ENCODE measurements around the gene RXFP2.
A peak's percentile ranks its signal among the peaks of the same experiment; 100 is the strongest.

The RXFP2 gene, protein sequence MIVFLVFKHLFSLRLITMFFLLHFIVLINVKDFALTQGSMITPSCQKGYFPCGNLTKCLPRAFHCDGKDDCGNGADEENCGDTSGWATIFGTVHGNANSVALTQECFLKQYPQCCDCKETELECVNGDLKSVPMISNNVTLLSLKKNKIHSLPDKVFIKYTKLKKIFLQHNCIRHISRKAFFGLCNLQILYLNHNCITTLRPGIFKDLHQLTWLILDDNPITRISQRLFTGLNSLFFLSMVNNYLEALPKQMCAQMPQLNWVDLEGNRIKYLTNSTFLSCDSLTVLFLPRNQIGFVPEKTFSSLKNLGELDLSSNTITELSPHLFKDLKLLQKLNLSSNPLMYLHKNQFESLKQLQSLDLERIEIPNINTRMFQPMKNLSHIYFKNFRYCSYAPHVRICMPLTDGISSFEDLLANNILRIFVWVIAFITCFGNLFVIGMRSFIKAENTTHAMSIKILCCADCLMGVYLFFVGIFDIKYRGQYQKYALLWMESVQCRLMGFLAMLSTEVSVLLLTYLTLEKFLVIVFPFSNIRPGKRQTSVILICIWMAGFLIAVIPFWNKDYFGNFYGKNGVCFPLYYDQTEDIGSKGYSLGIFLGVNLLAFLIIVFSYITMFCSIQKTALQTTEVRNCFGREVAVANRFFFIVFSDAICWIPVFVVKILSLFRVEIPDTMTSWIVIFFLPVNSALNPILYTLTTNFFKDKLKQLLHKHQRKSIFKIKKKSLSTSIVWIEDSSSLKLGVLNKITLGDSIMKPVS

DNA sequence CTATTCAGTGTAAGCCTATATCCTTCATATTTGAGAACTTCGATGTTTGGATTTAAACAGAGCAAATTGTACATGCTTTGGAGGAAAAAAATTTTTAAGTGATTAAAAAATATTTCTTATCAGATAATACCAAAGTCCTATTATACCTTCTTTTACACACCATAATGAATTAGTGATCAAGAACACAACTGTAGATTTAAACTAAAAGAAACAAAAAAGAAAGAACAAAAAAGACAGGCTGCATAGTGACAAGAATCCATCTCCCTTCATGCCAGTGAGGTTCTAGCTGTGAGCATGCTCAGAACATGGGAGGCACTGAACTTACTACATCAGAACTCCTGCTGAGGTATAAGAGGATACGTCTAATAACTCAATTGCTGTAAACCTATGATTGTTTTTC lies at the start of gene RXFP2:
Gene RXFP2, plus strand, starts transcription at position 301 of the 400 bp plus-strand sequence. Its CDS starts 87 bp downstream, at position 388.
- DNase-seq (ENCODE audit: low spot score), result no peak

GRCh38 chr13:31697290-31697689 lies 42.0 kb upstream of the RXFP2 start:
- no peak for DNase-seq (ENCODE audit: low spot score)

DNA sequence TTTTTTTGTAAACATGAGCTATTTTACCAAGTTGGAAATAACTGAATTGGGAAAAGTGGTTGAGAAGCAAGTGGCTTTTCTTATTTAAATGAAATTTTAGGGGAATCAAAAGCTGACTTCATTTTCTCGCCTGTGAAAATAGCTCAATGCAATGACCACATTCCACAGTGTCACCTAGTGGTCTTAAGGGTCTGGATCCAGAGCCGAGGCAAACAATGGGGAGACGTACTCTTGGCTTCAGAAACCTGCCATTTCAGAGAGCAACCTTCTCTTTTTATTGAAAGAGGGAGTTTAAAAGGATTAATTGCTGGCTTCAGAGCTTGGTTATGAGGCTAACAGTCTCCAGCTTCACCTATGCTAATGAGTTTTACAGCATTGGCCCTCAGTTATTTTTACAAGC lies 39.7 kb upstream of the RXFP2 start:
- no peak for DNase-seq (ENCODE audit: low spot score)

DNA sequence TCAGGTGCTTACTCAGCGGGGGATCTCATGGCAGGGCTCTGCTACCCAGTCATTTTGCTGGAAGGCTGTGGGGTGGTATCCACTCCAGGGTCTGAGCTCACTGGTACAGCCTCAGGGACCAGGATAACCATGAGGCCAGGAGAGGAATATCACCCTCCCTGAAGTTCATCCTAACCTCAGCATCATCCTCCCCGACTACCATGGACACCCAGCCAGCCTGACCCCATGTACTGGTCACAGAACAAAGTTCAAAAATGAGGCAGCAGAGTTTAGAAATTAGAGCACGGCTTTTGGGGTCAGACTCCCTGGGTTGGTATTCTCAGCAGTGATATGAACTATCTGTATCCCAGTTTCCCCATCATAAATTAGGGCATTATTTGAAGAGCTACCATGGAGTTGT lies 35.5 kb upstream of the RXFP2 start:
- DNase-seq (ENCODE audit: low spot score), result no peak

DNA sequence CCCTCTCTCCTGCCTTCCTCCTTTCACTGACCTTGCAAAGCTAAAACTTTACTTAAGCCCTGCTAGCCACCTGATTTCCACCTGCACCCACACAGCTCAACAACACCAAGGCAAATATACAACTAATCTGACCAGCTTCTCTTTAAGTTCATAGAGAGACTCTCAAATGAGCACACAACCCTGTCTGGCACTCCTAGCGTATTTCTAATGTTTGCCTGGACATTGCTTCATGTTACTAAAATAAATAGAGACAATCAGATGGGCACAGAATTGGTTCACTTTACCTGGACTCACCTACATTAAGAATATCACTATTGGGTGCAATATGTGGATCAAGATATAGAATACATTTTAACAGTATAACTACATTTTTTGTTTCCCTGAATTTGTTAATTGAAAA lies 33.2 kb upstream of the RXFP2 start:
- no peak for DNase-seq (ENCODE audit: low spot score)

- DNase-seq (ENCODE audit: low spot score), result no peak
Observed at GRCh38 chr13:31717583-31717982, 21.7 kb upstream of the RXFP2 start.

DNA sequence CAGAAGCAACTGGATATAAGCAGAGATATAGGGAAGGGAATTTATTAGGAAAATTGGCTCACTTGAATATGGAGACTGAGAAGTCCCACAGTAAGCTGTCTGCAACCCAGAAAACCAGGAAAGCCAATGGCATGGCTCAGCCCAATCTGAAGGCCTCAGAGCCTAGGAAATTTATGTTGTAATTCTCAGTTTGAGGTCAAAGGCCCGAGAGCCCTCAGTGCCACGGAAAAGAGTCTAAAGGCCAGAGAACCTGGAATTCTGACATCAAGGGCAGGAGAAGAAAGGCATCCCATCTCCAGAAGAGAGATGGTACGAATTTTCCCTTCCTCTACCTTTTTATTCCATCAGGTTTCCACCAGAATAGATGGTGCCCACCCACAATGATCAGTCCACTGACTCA lies 20.1 kb upstream of the RXFP2 start:
- DNase-seq (ENCODE audit: low spot score), result no peak

DNA sequence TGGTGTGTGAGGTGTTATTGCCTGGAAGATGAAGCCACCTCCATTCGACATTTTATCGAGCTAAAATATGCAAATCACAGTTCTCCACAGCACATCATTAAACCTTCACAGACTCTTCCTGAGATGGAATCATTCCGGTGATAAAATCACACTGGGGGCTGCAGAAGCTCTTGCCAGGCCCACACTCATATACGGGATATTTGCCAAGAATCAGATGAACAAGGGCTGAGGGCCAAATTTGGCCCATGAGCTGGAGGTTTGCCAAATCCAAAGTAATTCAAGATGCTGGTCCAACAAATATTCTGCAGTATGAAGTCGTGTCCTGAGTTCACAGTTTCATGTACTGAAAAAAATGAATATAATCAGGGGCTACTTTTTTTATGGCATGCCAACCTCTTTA lies 16.7 kb upstream of the RXFP2 start:
- no peak for DNase-seq (ENCODE audit: low spot score)

DNA sequence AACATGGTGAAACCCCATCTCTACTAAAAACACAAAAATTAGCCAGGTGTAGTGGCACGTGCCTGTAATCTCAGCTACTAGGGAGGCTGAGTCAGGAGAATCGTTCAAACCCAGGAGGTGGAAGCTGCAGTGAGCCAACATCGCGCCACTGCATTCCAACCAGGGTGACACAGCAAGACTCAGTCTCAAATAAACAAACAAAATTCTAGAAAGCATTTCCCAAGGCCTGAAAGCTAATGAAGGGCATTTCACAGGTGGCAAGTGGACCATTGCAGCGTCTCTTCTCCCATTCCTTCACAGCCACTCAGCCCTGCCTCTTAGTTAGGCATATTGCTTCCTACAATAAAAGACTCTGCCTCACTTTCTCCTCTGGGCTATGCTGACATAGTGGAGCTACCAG lies 13.5 kb upstream of the RXFP2 start:
- no peak for DNase-seq (ENCODE audit: low spot score)

GRCh38 chr13:31731921-31732320 lies 7.4 kb upstream of the RXFP2 start:
- DNase-seq (ENCODE audit: low spot score), result no peak

- no peak for DNase-seq (ENCODE audit: low spot score)
Observed at GRCh38 chr13:31733066-31733465, 6.3 kb upstream of the RXFP2 start.

- DNase-seq (ENCODE audit: low spot score), result no peak
Observed at GRCh38 chr13:31733647-31734046, 5.7 kb upstream of the RXFP2 start.

DNA sequence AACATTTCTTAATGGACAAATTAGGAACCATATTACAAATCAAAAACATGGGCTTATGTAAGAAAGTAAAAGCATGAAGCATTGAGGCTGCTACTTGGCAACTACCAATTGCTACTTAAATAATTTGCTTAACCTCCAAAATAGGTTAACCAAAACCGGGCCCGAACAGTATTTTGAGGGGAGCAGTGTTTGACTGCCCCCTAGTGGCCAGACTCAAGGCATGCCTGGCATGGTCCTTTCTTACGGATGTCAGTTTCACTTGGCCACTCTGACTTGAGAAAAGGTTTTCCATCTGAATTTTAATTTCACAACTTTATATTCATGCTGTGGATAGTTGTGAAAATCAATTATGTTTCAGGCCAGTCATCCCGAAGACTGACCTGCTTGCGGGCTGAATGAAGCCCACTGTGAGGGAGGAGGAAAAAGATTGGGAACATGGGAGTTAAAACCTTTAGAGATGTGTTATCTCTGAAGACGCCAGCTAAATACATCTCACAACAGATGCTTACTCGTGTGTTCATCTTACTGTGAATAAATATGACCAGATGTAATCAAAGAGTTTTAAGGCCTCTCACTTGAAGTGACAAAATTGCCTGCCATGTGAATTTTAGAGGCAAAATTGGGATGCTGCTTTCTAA lies 2.9 kb downstream of the RXFP2 start:
- DNase-seq (ENCODE audit: low spot score), result peak; percentile 59

- DNase-seq (ENCODE audit: low spot score), result no peak
Observed at GRCh38 chr13:31747291-31747690, 8.0 kb downstream of the RXFP2 start.

- no peak for DNase-seq (ENCODE audit: low spot score)
Observed at GRCh38 chr13:31747966-31748365, 8.6 kb downstream of the RXFP2 start.

DNA sequence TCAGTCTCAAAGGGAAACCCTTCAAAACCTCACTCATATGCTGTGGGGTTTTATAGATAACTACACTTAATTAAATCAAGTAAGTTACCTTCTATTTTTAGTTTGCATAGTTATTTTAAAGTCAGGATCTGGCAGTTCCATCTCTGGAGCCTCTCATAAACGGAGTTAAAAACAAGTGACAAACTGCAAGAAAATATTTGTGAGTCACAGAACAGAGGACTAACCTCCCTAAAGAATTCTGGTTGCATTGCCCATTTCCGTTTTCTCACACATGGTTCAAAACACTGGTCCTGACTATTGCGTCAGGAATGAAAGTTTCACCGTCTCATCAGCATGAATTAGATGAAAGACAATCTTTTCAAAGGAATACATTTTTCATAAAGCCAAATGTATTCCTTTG lies 10.6 kb downstream of the RXFP2 start:
- DNase-seq (ENCODE audit: low spot score), result peak; percentile 57

DNA sequence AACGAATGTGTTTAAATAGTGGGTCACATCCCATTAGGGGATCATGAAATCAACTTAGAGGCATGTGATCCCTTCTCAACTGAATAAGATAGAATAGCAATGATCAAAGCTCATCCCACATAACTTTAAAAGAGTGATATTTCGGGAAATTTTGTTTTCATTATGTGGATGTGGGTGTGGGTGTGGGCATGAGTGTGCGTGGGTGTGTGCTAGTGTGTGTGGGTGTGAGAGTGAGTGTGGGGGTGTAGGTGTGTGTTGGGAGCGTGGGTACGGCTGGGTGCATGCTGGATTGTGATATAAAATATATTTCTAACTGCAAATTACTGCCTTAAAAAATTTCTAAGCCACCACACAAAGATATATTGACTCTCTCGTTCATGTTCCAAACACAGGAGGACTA lies 15.9 kb downstream of the RXFP2 start:
- no peak for DNase-seq (ENCODE audit: low spot score)

- DNase-seq (ENCODE audit: low spot score), result peak; percentile 35
Observed at GRCh38 chr13:31755803-31756212, 16.5 kb downstream of the RXFP2 start.

- peak; percentile 42 for DNase-seq (ENCODE audit: low spot score)
Observed at GRCh38 chr13:31756346-31756745, 17.0 kb downstream of the RXFP2 start.

- no peak for DNase-seq (ENCODE audit: low spot score)
Observed at GRCh38 chr13:31761951-31762350, 22.6 kb downstream of the RXFP2 start.

DNA sequence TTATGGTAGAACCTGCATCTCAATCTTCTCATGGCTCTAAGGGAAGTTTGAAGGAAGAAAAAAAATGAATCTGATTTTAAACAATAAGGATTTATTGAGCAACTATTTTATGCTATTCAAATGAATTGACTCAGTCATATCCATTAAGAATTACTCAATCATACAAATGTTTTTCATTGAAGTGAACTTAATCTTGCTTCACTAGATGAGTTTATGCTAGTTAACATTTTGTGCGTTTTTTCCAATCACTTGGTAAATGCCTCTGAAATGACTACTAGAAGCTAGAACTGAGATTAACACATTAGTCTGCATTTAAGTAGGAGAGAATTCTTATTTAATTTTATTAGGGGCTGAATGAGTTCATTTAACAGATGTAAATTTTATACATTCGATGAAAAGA lies 25.2 kb downstream of the RXFP2 start:
- DNase-seq (ENCODE audit: low spot score), result no peak

DNA sequence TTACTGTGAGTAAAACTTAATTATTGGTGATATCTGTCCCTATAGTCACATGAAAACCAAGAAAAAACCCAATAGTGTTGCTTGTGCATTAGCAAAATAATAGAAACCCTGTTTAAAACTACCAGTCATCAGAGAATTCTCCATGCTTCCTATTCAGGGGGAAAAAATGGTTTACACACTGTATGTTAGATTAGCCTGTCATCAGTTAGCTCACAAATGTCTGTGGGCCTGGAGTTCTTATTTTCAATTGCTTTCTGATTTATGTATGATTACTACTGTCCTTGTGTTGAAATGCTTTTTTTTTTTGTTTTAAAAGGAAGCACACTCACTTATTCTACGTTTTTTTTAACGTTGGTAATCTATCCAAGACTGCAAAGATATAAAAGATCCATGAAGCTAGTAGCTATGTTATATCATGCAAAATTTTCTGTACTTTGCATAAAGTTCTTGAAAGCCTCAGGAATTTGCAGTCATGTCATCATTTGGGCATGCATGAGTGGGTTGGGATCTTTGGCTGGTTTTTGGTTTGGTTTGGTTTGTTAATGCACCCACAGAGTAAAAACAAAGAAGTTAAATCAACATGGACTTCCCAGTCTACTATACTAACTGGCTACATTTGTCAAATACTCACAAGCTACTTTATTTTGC lies 25.9 kb downstream of the RXFP2 start:
- DNase-seq (ENCODE audit: low spot score), result peak; percentile 28

Measured in AG08396 (cell line).